Measurements from ENCODE around the gene KCND3.

- TF ChIP-seq CTCF (IDR thresholded peaks at IDR 0.05) (no peak), EZH2phosphoT487 (IDR thresholded peaks at IDR 0.05) (no peak), EZH2 (IDR thresholded peaks at IDR 0.05) (no peak)
Observed at GRCh38 chr1:111998332-111998731, 8.9 kb upstream of the KCND3 start.

All from neural progenitor cell (in vitro differentiated cells).